ENCODE results near the gene ORAI3.
"Not testable (repeated sequence)": the region's sequence is repeated elsewhere in the genome, so short reads cannot be mapped to it uniquely, and the experiment has no call there.

Gene ORAI3

DNA sequence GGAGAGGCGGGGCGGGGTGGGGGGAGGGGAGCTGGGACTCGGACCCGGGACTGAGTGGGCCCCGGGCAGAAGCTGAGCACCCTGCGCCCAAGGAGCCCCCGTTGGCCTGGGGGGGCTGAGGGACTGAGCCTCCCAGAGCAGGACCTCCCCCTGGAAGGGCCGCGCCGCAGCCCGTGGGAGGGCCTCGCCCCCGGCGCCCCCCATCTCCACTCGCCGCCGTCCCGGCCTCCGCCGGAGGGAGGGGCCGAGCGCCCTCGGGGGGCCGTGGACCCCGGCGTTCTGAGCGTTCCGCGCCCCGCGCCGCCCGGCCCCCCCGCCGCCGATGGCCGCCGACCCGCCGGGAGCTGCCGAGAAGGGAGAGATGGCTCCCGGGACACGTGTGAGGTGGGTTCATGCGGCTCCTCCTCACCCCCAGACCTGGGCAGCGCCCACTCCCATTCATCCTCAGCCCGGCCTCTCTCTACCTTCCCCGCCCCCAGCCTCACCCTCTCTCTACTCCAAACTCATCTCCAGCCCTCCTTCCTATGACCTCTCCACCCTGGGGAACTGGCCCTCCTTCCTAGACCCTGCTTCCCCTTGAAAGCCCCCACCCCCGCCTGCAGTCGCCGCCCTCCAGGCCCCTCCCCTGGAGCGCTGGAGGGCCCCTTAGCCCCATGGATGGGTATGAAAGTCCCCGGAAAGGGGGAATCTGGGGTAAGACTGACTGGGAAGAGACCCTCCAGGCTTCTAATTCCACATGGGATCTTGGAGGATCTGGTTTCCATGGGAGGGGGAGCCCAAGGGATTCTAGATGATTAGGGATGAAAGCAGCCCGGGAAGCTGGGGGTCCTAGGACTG is 24.6 kb upstream of the ORAI3 start:
- DNase-seq: no peak

DNA sequence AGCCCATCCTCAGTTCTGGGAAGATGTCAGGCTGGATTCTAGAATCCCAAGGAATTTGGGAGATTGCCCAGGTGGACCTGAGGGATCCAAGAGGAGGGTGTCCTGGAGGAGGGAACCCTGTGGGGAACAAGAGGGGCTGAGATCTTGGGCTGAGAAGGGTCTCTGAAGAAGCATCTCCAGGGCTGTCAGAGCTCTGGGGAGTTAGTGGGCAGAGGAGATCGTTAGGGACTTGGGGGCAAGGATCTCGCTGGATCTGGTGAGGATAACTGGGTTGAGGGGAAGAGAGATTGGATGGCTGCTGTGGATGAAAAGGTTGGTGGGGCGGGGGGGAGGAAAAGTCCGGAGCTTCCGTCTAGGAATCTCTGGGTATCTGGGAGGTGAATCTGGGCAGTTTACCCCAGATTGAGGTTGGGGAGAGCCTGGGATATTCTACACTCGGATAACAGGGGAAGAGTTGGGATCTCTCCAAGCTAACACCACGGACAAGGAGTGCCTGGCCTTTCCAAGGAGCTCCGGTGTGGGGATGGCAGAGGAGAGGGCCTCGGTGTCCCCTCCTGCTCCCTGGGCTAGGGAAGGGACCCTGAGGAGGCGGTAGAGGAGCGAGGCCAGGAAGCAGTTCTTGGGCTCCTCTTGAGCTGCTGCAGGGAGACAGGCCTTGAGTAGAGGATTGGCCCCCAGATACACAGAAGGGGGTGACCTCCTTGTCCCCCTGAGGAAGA is 23.8 kb upstream of the ORAI3 start:
- no peak for DNase-seq

DNA sequence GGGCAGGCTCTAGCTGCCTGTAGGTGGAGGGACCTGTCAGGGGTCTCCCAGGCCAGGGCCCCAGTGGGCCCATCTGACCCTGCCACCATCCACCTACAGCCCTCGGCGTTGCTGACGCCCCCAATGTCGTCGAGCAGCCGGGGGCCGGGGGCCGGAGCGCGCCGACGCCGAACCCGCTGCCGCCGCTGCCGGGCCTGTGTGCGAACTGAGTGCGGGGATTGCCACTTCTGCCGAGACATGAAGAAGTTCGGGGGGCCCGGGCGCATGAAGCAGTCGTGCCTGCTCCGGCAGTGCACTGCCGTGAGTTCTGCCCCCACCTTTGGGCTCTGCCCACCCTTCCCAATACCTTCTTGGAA is 23.3 kb upstream of the ORAI3 start:
- no peak for DNase-seq

DNA sequence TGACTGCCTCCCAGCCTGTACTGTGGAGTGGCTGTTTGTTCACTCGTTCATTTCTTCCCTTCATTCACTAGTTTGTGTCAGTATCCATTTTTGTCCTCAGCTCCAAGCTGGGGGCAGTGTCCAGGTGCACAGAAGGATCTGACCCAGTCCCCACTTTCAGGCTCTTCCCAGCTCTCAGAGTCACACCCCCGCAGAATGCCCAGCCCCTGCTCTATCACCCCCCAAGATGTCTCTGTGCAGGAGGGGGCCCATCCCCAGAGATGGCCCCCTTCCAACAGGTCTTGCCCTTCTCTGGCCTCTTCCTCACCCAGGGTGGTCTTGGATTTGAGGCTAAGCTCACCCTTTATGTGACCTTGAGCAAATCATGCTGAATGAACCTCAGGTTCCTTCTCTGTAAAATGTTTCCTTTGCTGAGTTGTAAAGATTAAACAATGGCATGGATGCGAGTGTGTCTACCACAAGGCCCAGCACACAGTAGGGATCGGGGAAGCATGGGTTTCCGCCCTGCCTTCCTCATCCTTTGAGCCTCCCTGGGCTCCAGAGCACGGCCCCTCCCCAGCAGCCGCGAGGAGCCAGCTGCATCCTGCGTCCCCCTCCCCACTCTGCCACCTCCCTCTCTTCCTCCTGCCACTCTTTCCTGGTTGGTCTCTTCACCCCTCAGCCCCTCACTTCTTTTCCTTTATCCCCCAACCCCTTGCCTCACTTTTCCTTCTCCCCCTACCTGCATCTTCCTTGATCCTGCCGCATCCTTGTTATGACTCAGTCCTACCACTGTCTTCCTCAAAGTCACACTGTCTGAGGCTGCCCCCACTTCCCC is 22.7 kb upstream of the ORAI3 start:
- no peak for DNase-seq

DNA sequence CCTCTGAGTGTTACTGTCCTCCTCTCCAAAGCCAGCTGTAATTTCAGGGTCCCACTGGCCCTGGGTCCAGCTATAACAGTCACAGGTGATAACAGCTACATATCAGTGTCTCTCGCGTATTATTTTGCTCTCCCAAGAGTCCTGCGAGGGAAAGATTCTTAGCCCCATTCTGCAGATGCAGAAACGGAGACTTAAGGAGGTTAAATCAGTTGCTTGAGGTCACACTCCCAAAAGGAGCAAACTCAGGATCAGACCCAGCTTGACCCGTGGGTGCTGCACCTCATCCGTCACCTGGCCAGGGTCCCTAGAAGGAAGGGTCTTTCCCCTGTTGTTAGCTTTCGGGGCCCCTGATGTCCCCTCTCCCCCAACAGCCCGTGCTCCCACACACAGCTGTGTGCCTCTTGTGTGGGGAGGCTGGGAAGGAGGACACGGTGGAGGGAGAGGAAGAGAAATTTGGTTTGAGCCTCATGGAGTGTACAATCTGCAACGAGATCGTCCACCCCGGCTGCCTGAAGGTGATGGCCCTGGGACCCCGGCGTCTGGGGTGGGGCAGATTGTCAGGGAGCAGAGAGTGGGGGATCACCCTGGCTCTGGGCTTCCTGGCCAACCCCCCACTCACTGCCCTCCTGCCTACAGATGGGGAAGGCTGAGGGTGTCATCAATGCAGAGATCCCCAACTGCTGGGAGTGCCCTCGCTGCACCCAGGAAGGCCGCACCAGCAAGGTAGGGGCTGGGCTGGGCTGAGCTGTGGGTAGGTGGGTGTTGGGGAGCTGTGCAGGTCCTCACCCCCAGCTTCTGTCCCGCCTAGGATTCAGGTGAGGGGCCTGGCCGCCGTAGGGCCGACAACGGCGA is 21.7 kb upstream of the ORAI3 start:
- DNase-seq: no peak

DNA sequence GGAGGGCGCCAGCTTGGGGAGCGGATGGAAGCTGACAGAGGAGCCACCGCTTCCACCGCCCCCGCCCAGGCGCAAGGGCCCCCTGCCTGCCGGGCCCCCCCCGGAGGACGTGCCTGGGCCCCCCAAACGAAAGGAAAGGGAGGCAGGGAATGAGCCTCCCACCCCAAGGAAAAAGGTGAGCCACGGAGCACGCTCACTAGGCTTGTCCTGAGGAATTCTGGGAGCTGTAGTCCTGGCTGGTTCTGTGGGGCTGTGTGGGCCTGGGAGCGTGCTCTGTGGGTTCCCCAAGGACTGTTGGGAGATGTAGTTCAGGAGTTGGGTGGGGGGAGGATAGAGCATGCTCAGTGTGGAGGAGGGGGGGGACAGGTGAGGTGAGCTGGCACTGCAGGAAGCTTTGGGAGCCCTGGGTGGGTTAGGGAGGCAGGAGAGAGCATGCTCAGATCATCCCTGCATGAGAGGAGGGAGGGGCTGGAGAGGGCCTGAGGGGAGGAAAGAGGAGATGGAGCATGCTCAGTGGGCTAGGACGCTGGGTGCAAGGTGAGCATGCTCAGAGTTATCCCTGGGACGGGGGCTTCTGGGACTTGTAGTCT is 21.0 kb upstream of the ORAI3 start:
- DNase-seq: peak; percentile 67

DNA sequence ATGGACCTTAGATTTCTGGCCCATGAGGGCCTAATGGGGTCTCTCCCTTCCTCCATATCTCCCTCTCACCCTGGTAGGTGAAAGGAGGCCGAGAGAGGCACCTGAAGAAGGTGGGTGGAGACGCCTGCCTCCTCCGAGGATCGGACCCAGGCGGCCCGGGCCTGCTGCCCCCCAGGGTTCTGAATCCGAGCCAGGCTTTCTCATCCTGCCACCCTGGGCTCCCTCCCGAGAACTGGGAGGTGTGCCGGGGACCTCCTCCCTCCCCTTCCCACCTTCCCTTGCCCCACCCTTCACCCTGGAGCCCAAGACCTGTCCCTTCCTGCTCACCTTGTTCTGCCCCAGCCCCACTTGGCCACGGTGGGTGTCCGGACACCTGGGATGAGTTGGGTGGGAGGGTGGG is 20.5 kb upstream of the ORAI3 start:
- DNase-seq: no peak

DNA sequence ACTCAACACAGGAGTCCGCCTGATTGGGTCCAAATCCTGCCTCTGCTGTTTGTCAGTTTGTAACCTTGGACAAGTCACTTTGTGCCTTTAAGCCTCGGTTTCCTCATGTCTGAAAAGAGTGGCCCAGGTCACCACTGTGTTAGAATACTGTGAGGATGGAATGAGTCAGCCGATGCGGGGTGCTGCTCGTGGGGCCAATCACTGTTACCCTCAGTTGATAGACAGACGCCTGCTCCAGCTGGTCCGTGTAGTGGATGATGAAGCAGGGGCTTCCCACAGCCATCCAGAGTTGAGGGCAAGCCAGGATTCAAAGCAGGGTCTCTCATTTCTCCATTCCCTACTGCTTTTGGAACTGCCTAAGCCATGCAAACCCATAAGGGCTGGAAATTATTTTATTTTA is 19.7 kb upstream of the ORAI3 start:
- no peak for DNase-seq

DNA sequence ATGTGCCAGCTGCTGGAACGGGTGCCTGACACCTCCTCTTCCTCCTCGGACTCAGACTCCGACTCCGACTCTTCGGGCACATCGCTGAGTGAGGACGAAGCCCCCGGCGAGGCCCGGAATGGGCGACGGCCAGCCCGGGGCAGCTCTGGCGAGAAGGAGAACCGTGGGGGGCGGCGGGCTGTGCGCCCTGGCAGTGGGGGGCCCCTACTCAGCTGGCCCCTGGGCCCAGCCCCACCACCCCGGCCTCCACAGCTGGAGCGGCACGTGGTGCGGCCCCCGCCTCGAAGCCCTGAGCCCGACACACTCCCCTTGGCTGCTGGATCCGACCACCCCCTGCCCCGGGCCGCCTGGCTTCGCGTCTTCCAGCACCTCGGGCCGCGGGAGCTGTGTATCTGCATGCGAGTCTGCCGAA is 18.7 kb upstream of the ORAI3 start:
- DNase-seq: no peak

DNA sequence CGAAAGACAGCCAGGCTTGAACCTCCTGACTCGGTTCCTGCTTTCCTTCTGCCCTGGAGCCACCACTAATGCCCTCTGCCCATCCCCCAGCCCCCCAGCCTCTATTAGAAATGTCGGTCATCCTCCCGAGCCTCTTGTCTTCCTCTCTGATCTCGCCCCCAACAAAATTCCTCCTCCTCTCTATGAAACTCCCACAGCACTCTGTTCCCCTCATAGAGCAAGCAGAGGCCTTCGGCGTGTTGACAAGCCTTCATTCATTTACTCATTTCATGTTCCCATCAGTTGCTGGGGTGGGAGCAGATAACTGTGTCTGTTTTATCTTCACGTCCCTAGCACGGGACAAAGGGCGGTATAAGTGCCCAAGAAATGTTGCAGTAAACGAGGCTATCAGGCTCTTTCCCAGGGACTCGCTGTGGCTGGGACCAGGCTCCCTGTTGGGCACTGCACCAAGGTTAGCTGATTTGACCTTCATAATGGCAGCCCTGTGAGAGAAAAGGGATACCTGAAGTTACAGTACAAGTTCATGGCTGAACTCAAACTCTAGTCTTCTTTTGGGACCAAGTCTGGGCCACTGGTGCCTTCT is 17.7 kb upstream of the ORAI3 start:
- no peak for DNase-seq

DNA sequence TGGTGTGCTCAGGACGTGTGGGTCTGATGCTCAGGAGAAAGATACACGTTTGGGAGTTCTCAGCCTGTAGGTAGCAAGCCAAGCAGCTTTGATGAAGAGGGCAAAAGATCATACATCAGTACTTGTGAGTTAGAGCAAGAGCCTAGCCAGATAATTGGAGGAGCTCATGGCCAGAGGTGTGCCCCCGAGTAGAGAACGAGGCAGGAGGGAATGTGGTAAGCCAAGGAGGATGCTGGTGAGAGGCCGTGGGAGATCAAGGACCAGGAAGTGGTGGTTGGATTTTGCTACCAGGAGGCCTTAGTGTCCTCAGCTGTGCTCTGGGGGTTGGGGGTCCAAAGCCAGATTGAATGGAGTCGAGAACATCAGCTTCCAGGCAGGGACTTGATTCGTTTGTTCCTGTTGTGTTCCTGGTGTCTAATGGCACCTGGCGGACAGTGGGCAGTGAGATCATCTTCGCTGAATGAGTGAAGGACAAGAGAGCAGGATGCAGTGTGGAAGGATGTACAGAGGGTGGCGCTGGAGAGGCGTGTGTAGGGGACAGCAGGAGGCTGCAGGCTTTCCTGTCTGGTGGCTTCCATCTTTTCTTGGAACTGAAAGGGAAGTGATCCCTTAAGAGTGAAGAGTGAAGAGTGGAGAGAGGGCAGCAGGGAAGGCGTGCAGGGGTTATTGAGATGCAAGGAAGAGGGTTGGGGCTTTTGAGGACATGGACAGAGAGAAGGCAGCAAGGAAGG is 13.9 kb upstream of the ORAI3 start:
- DNase-seq: no peak

DNA sequence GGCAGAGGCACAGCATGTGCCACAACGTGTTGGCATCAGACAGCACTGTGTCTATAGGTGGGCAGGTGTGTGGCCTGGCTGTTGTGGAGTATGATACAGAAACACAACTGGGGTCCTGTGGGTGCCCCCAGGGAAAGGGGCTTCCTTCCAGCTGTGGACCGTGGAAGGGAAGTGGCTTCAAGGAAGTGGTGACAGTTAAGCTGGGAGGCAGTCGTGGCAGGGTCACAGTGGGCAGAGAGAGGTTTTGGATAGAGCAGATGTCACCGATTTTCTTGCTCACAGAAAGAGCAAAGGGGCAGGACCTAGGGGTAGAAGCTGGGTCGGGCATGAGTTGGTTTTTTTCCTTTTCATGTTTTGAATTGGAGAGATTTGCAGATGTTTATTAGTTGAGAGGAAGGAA is 11.2 kb upstream of the ORAI3 start:
- no peak for DNase-seq

DNA sequence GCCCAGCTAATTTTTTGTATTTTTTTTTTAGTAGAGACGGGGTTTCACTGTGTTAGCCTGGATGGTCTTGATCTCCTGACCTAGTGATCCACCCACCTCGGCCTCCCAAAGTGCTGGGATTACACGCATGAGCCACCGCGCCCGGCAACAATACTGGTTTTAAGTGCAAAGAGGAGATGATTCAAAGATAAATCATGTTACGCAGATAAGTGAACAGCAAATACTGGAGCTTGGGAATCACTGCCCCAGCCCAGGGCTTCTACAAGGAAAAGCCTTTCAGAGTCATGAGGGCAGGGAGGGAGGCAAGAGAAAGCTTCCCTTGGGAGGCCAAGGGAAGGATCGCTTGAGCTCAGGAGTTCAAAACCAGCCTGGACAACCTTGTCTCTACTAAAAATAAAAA is 9.3 kb upstream of the ORAI3 start:
- DNase-seq: not testable (repeated sequence)

DNA sequence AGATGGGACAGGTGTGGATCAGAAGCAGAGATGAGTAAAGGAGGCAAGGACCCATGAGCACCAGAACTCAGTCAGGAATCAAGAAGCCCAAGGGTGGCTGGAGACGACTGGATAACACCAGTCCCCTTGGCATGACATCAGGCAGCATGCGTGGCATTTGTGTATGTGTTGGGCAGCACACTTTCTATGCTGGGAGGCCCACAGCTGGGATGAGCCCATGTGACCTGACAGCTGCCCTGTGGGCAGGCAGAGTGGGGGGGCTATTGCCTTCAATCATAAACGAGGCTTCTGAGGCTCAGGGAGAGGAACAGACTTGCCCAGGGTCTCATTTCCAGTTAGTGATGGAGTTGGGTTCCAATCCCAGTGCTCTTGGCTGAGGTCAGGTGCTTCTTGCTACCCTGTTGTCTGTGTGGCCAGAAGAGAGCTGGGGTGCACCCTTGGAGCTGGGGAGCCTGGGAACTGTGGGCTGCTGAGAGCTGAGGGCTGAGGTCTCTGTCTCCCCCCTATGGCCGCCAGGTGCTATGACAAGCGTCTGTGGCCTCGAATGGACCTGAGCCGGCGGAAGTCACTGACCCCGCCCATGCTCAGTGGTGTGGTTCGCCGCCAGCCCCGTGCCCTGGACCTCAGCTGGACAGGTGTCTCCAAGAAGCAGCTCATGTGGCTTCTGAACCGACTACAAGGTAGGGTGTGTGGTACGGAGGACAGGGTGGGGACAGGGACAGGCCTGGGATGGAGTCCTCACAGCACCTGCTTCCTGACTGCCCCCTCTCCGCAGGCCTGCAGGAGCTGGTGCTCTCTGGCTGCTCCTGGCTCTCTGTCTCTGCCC is 7.1 kb upstream of the ORAI3 start:
- DNase-seq: peak; percentile 82

DNA sequence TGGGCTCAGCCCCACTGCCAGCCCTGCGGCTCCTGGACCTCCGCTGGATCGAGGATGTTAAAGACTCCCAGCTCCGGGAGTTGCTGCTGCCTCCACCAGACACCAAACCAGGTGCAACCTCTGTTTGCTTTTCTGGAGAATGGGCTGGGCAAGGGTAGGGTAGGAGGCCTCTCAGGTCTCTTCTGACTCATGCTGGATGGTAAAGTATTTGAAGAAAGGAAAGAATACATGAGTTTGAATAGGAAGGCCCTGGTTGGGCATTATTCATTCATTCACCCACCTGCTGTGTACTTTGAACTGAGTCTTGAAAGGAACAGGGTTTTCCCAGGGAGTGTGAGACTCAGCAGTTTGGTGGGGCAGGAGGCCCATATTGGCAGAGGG is 6.5 kb upstream of the ORAI3 start:
- DNase-seq: no peak

DNA sequence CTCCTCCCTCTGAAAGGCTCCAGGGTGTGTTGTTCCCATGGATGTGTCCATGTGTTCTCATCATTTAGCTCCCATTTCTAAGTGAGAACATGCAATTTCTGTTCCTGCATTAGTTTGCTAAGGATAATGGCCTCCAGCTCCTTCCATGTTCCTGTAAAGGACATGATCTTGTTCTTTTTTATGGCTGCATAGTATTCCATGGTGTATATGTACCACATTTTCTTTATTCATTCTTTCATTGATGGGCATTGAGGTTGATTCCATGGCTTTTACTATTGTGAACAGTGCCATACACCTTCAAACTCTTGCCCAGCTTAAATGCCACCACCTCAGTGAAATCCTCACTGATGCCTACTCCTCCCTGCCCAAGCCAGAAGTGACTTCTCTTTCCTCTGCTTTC is 4.5 kb upstream of the ORAI3 start:
- no peak for DNase-seq

DNA sequence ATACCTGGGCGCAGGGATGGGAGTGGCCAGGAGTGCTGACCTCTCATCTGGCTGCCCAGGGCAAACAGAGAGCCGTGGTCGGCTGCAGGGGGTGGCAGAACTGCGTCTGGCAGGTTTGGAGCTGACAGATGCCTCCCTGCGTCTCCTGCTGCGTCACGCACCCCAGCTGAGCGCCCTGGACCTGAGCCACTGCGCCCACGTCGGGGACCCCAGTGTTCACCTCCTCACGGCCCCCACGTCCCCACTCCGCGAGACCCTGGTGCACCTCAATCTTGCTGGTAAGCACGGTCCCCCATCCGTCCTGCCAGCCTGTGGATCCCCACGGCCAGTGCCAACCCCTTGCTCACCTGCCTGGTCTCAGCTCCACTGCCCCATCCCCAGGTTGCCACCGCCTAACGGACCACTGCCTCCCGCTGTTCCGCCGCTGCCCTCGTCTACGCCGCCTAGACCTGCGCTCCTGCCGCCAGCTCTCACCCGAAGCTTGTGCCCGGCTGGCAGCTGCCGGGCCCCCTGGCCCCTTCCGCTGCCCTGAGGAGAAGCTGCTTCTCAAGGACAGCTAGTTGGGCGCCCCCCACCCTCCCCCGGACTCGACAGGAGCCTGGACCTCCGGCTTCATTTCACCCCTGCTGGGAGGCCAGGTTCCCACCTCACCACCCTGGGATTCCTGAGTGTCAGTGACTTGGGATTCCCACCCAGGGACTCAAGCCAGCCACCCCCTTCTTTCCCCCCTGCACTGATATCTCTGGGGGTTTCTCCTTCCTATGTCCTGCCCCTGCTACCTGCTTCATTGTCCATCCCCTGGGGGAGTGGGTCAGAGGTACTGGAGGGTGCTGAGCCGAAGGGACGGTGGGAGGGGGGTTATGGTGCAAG is 2.0 kb upstream of the ORAI3 start:
- no peak for DNase-seq

DNA sequence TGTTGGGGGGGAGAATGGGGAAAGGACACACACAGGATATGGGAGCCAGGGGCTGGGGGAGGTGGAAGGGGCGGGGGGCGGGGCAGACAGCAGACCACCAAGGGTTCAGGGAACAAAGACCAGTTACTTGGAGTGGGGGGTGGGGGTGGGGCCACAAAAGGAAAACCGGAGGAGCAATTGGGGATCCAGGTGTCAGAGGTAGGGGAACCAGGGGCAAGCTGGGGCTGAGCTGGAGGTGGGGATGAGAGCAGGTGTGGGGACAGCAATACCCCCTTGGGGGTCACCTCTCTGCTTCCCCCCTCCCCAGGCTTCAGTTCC is 1.4 kb upstream of the ORAI3 start:
- DNase-seq: no peak

DNA sequence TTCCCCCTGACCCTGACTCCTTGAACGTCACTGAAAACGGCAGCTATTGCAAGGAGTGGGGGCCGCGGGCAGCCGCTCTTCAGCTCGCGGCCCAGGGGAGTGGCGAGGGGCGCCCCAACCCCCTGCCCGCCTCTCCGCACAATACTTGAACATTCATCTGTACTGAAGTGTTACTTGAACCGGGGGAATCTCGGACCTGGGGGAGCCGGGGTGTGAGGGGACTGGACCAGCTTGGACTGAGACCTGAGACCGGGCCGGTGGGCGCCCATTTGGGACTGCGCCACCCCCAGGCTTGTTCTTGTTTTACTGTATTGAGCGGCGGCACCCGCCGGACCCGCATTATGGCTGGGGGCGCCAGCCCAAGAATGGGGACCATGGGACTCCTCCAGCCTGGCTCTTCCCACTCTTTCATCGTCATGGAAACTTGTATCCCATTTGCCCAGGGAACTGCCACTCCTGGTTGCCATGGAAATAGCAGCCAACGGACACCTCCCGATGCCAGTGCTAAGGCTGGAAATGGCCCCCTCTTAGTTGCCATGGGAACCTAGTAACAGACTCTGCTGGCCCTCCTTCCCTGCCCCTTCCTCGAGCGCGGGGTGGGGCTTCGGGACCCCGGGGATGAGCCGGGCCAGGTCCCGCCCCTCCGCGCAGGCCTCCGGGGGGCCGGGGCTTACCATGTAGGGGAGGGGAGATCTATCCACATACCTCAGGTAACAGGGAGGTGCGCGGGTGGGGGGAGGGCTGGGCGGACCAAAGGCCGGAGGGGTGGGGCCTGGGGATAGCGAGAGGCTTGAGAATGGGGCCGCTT is 805 bp upstream of the ORAI3 start:
- peak; percentile 96 for DNase-seq
